Neural progenitor cell (in vitro differentiated cells): ENCODE results near the gene GAREM2.

ENCODE experiments used
- CTCF ChIP-seq: fragments of 200-600 bp; sonication (generic); IDR thresholded peaks from 2 replicates; pipeline ENCODE4 v1.5.1; 2017; ENCODE audit warnings: antibody characterized with exemption, mild to moderate bottlenecking
- EZH2 ChIP-seq: fragments of 200-600 bp; sonication (generic); IDR thresholded peaks from 2 replicates; pipeline ENCODE4 v1.6.1; 2017; ENCODE audit warnings: antibody characterized with exemption, mild to moderate bottlenecking, moderate library complexity
- EZH2phosphoT487 ChIP-seq: fragments of 200-600 bp; sonication (generic); IDR thresholded peaks from 2 replicates; pipeline ENCODE4 v1.6.1; 2017; ENCODE audit warnings: antibody characterized with exemption

DNA sequence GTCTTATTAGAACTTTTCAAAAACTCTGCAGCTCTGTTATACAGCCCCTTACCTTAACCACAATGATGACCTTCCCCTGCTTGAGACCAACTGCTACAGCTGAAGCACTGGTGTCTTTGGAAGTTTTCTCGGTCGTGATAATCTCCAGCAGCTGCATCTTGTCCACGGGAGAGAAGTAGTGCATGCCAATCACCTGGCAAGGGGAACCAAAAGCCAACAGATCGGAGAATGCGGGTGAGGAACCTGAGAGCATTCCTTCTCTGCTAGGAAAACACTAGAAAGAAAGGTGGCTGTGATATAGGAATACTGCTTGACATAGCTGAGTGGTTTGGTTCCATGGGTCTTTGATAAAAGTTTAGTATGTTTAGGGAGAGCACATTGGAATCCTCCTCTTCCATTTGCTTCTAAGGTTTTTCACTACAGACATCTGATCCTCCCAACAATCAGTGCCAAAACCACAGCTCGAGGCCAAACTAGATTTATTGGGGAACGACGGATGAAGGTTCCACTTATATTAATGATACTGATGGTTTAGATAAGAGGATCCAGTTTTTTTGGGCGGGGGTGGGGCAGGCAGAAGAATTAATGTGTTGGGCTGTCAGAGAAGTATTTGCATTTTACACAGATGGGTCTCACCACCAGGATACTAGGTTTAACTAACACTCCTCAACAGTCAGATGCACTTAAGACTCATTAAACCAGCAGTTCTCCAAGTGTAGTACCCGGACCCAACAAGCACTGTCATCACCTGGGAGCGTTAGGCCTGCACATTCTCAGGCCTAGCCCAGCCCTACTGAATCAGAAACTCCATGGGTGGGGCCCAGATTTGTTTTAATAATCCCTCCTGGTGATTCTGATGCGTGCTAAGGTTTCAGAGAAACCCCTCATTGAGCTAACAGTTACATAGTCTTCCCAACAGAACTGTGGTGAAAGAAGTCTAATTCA is 22.4 kb downstream of the GAREM2 start:
- TF ChIP-seq CTCF (no peak), EZH2phosphoT487 (no peak), EZH2 (no peak)
